Smooth muscle cell (in vitro differentiated cells): ENCODE data around the gene EXOC6B. TPM values are rescaled to one million over a fixed set of nuclear protein-coding genes. Genes with fewer than 3 reads are reported as not detected.

Experiments
- DNase-seq: peaks from one replicate; lab custom pipeline; 2025; ENCODE audit not compliant: unreplicated experiment; lab: John Stamatoyannopoulos, UW
- H2AFZ ChIP-seq: fragments of 200-600 bp; sonication (generic); 2 replicates; pipeline ENCODE4 v1.6.0; 2016; ENCODE audit warnings: antibody characterized with exemption, low read depth, mild to moderate bottlenecking
- H3F3A ChIP-seq: fragments of 200-600 bp; sonication (generic); 2 replicates; pipeline ENCODE4 v1.6.0; 2017; ENCODE audit warnings: antibody characterized with exemption, low read depth
- H3K27ac ChIP-seq: fragments of 200-600 bp; sonication (generic); 2 replicates; pipeline ENCODE4 v1.5.1; 2016; ENCODE audit warnings: low read depth, mild to moderate bottlenecking
- H3K27me3 ChIP-seq: fragments of 200-600 bp; sonication (generic); 2 replicates; pipeline ENCODE4 v1.6.1; 2016; ENCODE audit warnings: low read depth, mild to moderate bottlenecking
- H3K36me3 ChIP-seq: fragments of 200-600 bp; sonication (generic); 2 replicates; pipeline ENCODE4 v1.5.1; 2016; ENCODE audit warnings: low read depth
- H3K4me1 ChIP-seq: fragments of 200-600 bp; sonication (generic); 2 replicates; pipeline ENCODE4 v1.5.1; 2016; ENCODE audit warnings: low read depth
- H3K4me2 ChIP-seq: fragments of 200-600 bp; sonication (generic); 2 replicates; pipeline ENCODE4 v1.6.0; 2016; ENCODE audit warnings: mild to moderate bottlenecking
- H3K4me3 ChIP-seq: fragments of 200-600 bp; sonication (generic); 2 replicates; pipeline ENCODE4 v1.5.1; 2016; ENCODE audit warnings: mild to moderate bottlenecking
- H3K79me2 ChIP-seq: fragments of 200-600 bp; sonication (generic); 2 replicates; pipeline ENCODE4 v1.6.0; 2016; ENCODE audit warnings: low read depth, mild to moderate bottlenecking
- H3K9ac ChIP-seq: fragments of 200-600 bp; sonication (generic); 2 replicates; pipeline ENCODE4 v1.6.0; 2016; ENCODE audit warnings: low read depth
- H3K9me3 ChIP-seq: fragments of 200-600 bp; sonication (generic); replicated peaks from 2 replicates; pipeline ENCODE4 v1.5.1; 2016; ENCODE audit warnings: low read depth
- H4K20me1 ChIP-seq: fragments of 200-600 bp; sonication (generic); 2 replicates; pipeline ENCODE4 v1.6.0; 2016; ENCODE audit warnings: low read depth
- CTCF ChIP-seq: fragments of 200-600 bp; sonication (generic); IDR thresholded peaks from 2 replicates; pipeline ENCODE4 v1.5.1; 2017; ENCODE audit warnings: borderline replicate concordance, mild to moderate bottlenecking, antibody characterized with exemption; ENCODE audit not compliant: insufficient read depth, poor library complexity, severe bottlenecking
- WGBS: methylation state at CpG from one replicate; pipeline ENCODE4 v1.1.7; 2016; ENCODE audit warnings: low lambda C conversion rate; 5-methylcytosine and 5-hydroxymethylcytosine counted together
- polyA plus RNA-seq: library from polyadenylated mRNA; unstranded; fragments of >200 nt; fragmentation: Nextera tagmentation; extraction: Ambion mirVana; gene quantifications from 2 replicates; pipeline ENCODE4 v1.2.1, GENCODE V29; 2016
- total RNA-seq: library from RNA; depleted of rRNA; stranded (reverse); fragments of >200 nt; gene quantifications from 2 replicates; pipeline ENCODE4 v1.2.3, GENCODE V29; 2014

EXOC6B gene
- total and polyA plus RNA-seq, 2 experiments from 2014 or later = 6.9 to 19.7 TPM

GRCh38 chr2:72330652-72331051 is 495.2 kb downstream of the EXOC6B start:
- Histone ChIP-seq H3F3A (no peaks in the 10 kb centered on the region), H3K79me2 (no peaks in the 10 kb centered on the region), H3K4me1 (no peaks in the 10 kb centered on the region), H3K9ac (no peak overlapping the region), H3K27ac (no peak overlapping the region), H3K27me3 (no peaks in the 10 kb centered on the region), H3K9me3 (no peaks in the 10 kb centered on the region), H2AFZ (no peak overlapping the region), H3K4me3 (no peak overlapping the region), H4K20me1 (no peaks in the 10 kb centered on the region), H3K36me3 (no peaks in the 10 kb centered on the region), H3K4me2 (no peak overlapping the region)
- WGBS = 90% methylated on average over 1 of the region's 1 CpG
- no peak for TF ChIP-seq CTCF
- no peak for DNase-seq

- no peak for DNase-seq
- Histone ChIP-seq H3K27ac (no peak overlapping the region), H3K4me1 (no peaks in the 10 kb centered on the region), H3K36me3 (no peaks in the 10 kb centered on the region), H3K79me2 (no peaks in the 10 kb centered on the region), H3K4me3 (no peak overlapping the region), H3K4me2 (no peak overlapping the region), H3F3A (no peaks in the 10 kb centered on the region), H3K9ac (no peak overlapping the region), H3K9me3 (no peaks in the 10 kb centered on the region), H2AFZ (no peak overlapping the region), H4K20me1 (no peaks in the 10 kb centered on the region), H3K27me3 (no peaks in the 10 kb centered on the region)
- no peak for TF ChIP-seq CTCF
- 90% methylated on average over 3 of the region's 3 CpGs for WGBS
These were observed 499.1 kb downstream of the EXOC6B start for GRCh38 chr2:72326759-72327158.

GRCh38 chr2:72325592-72326422 is 500.0 kb downstream of the EXOC6B start:
- TF ChIP-seq CTCF = peak; percentile 37
- Histone ChIP-seq H4K20me1 (no peaks in the 10 kb centered on the region), H3K27ac (no peak overlapping the region), H3K79me2 (no peaks in the 10 kb centered on the region), H3K4me2 (no peak overlapping the region), H3K9me3 (no peaks in the 10 kb centered on the region), H3K36me3 (no peaks in the 10 kb centered on the region), H3F3A (no peaks in the 10 kb centered on the region), H3K27me3 (no peaks in the 10 kb centered on the region), H2AFZ (no peak overlapping the region), H3K4me3 (no peak overlapping the region), H3K9ac (no peak overlapping the region), H3K4me1 (no peaks in the 10 kb centered on the region)
- DNase-seq = no peak
- WGBS = 82% methylated on average over 8 of the region's 8 CpGs

GRCh38 chr2:72316774-72317173 is 509.1 kb downstream of the EXOC6B start:
- TF ChIP-seq CTCF = no peak
- Histone ChIP-seq H3K27me3 (no peaks in the 10 kb centered on the region), H3K4me2 (no peak overlapping the region), H3K36me3 (no peaks in the 10 kb centered on the region), H3K27ac (no peak overlapping the region), H2AFZ (no peak overlapping the region), H3K4me1 (no peaks in the 10 kb centered on the region), H3K9ac (no peak overlapping the region), H3K9me3 (no peaks in the 10 kb centered on the region), H3K79me2 (no peaks in the 10 kb centered on the region), H3F3A (no peaks in the 10 kb centered on the region), H3K4me3 (no peak overlapping the region), H4K20me1 (peaks cover 5% of the 10 kb centered on the region)
- DNase-seq = no peak
